ENCODE measurements around the gene GNAI2.
A peak's percentile ranks its signal among the peaks of the same experiment; 100 is the strongest.
"Not testable (repeated sequence)": the region's sequence is repeated elsewhere in the genome, so short reads cannot be mapped to it uniquely, and the experiment has no call there.

The GNAI2 gene

DNA sequence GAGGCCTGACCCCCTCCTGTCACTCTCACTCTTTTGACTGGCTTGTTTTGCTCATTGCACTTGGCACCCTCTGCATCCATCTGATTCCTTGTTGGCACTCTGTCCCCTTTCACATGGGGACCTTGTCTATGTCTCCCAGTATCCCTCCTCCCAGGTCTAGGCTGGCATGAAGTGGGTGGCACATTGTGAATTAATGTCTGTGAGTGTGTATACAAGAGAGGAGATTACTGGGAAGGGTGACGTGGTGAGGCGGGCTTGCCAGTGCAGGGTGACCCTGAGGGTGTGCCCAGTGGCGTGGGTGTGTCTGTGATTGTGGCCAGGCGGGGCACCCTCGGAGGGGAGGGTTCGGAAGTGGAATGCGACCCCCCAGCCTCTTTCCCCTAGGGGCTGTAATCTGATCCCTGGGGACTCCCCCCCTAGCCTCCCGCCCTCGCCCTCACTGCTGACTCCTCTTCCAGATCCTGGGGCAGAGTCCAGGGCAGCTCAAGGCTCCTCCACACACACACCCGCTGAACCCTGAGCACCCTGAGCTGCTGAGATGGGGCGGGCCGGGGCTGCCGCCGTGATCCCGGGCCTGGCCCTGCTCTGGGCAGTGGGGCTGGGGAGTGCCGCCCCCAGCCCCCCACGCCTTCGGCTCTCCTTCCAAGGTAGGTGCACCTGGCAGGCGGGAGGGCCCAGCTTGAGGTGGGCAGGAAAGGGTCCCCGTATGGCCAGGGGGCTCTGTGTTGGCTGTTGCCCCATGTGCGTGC lies 32.9 kb downstream of the GNAI2 start, which contains the start of gene SEMA3B:
Gene SEMA3B, plus strand, starts transcription at position 445 of the 749 bp plus-strand sequence. Its CDS starts 94 bp downstream, at position 539.
- H3K9me3 ChIP-seq (ENCODE audit: control insufficient read depth, low read length) = no peaks in the 10 kb centered on the region
- H3K4me1 ChIP-seq (ENCODE audit: control insufficient read depth, insufficient read depth, low read length, poor library complexity, severe bottlenecking) = peaks cover 8% of the 10 kb centered on the region
- H3K36me3 ChIP-seq (ENCODE audit: control insufficient read depth, insufficient read depth, low read length) = no peaks in the 10 kb centered on the region
- peaks cover 14% of the 10 kb centered on the region for H3K27me3 ChIP-seq (replicated peaks; ENCODE audit: control insufficient read depth, insufficient read depth, low read length, poor library complexity, severe bottlenecking)
- no peak for DNase-seq
- H3K27ac ChIP-seq (ENCODE audit: insufficient read depth, low read length, poor library complexity, severe bottlenecking) = no peak within 1 kb of the TSS
- no peak within 1 kb of the TSS for H3K4me3 ChIP-seq (ENCODE audit: insufficient read depth, low read depth, low read length, poor library complexity, severe bottlenecking)

- Histone ChIP-seq H3K27me3 (replicated peaks; ENCODE audit: control insufficient read depth, insufficient read depth, low read length, poor library complexity, severe bottlenecking) (peaks cover 18% of the 10 kb centered on the region), H3K36me3 (ENCODE audit: control insufficient read depth, insufficient read depth, low read length) (no peaks in the 10 kb centered on the region), H3K27ac (ENCODE audit: insufficient read depth, low read length, poor library complexity, severe bottlenecking) (no peak overlapping the region), H3K9me3 (ENCODE audit: control insufficient read depth, low read length) (no peaks in the 10 kb centered on the region), H3K4me1 (ENCODE audit: control insufficient read depth, insufficient read depth, low read length, poor library complexity, severe bottlenecking) (peaks cover 13% of the 10 kb centered on the region), H3K4me3 (ENCODE audit: insufficient read depth, low read depth, low read length, poor library complexity, severe bottlenecking) (no peak overlapping the region)
- no peak for DNase-seq
Observed at GRCh38 chr3:50269460-50269859, 33.5 kb downstream of the GNAI2 start.

DNA sequence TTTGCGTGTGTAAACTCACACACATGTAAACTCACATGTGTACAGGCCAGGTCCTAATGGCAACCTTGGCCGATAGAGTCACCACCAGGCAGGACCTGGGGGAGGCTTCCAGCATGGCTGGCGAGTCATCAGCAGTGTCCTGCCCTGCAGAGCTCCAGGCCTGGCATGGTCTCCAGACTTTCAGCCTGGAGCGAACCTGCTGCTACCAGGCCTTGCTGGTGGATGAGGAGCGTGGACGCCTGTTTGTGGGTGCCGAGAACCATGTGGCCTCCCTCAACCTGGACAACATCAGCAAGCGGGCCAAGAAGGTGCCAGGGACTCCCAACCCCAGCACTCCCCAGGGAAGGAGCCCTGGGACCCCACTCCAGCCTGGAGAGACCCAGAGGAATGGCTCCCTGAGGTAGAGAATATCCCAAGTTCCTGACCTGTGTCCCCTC lies 34.0 kb downstream of the GNAI2 start:
- H3K9me3 ChIP-seq (ENCODE audit: control insufficient read depth, low read length) = no peaks in the 10 kb centered on the region
- peaks cover 23% of the 10 kb centered on the region for H3K27me3 ChIP-seq (replicated peaks; ENCODE audit: control insufficient read depth, insufficient read depth, low read length, poor library complexity, severe bottlenecking)
- no peaks in the 10 kb centered on the region for H3K36me3 ChIP-seq (ENCODE audit: control insufficient read depth, insufficient read depth, low read length)
- H3K27ac ChIP-seq (ENCODE audit: insufficient read depth, low read length, poor library complexity, severe bottlenecking) = no peak overlapping the region
- peaks cover 14% of the 10 kb centered on the region for H3K4me1 ChIP-seq (ENCODE audit: control insufficient read depth, insufficient read depth, low read length, poor library complexity, severe bottlenecking)
- DNase-seq = no peak
- no peak overlapping the region for H3K4me3 ChIP-seq (ENCODE audit: insufficient read depth, low read depth, low read length, poor library complexity, severe bottlenecking)

GRCh38 chr3:50270422-50271224 lies 34.6 kb downstream of the GNAI2 start:
- H3K36me3 ChIP-seq (ENCODE audit: control insufficient read depth, insufficient read depth, low read length) = no peaks in the 10 kb centered on the region
- peaks cover 29% of the 10 kb centered on the region for H3K27me3 ChIP-seq (replicated peaks; ENCODE audit: control insufficient read depth, insufficient read depth, low read length, poor library complexity, severe bottlenecking)
- no peaks in the 10 kb centered on the region for H3K9me3 ChIP-seq (ENCODE audit: control insufficient read depth, low read length)
- DNase-seq = no peak
- no peak overlapping the region for H3K27ac ChIP-seq (ENCODE audit: insufficient read depth, low read length, poor library complexity, severe bottlenecking)
- H3K4me1 ChIP-seq (ENCODE audit: control insufficient read depth, insufficient read depth, low read length, poor library complexity, severe bottlenecking) = peaks cover 21% of the 10 kb centered on the region
- no peak overlapping the region for H3K4me3 ChIP-seq (ENCODE audit: insufficient read depth, low read depth, low read length, poor library complexity, severe bottlenecking)

- peaks cover 29% of the 10 kb centered on the region for H3K4me1 ChIP-seq (ENCODE audit: control insufficient read depth, insufficient read depth, low read length, poor library complexity, severe bottlenecking)
- no peaks in the 10 kb centered on the region for H3K9me3 ChIP-seq (ENCODE audit: control insufficient read depth, low read length)
- H3K27me3 ChIP-seq (replicated peaks; ENCODE audit: control insufficient read depth, insufficient read depth, low read length, poor library complexity, severe bottlenecking) = peaks cover 37% of the 10 kb centered on the region
- no peak for DNase-seq
- no peak overlapping the region for H3K27ac ChIP-seq (ENCODE audit: insufficient read depth, low read length, poor library complexity, severe bottlenecking)
- no peak overlapping the region for H3K4me3 ChIP-seq (ENCODE audit: insufficient read depth, low read depth, low read length, poor library complexity, severe bottlenecking)
- no peaks in the 10 kb centered on the region for H3K36me3 ChIP-seq (ENCODE audit: control insufficient read depth, insufficient read depth, low read length)
Observed at GRCh38 chr3:50271314-50271936, 35.4 kb downstream of the GNAI2 start.

DNA sequence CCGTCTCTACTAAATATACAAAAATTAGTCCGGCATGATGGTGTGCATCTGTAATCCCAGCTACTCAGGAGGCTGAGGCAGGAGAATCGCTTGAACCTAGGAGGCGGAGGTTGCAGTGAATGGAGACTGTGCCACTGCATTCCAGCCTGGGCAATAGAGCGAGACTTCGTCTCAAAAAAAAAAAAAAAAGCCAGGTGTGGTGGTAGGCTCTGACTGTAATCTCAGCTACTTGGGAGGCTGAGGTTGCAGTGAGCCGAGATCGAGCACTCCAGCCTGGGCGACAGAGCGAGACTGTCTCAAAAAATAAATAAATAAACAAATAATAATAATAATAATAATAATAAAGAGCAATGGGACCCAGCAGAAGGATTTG lies 36.5 kb downstream of the GNAI2 start:
- peaks cover 31% of the 10 kb centered on the region for H3K4me1 ChIP-seq (ENCODE audit: control insufficient read depth, insufficient read depth, low read length, poor library complexity, severe bottlenecking)
- not testable (repeated sequence) for H3K9me3 ChIP-seq (ENCODE audit: control insufficient read depth, low read length); H3K4me3 ChIP-seq (ENCODE audit: insufficient read depth, low read depth, low read length, poor library complexity, severe bottlenecking); H3K27ac ChIP-seq (ENCODE audit: insufficient read depth, low read length, poor library complexity, severe bottlenecking); DNase-seq; H3K36me3 ChIP-seq (ENCODE audit: control insufficient read depth, insufficient read depth, low read length)
- peaks cover 36% of the 10 kb centered on the region for H3K27me3 ChIP-seq (replicated peaks; ENCODE audit: control insufficient read depth, insufficient read depth, low read length, poor library complexity, severe bottlenecking)

DNA sequence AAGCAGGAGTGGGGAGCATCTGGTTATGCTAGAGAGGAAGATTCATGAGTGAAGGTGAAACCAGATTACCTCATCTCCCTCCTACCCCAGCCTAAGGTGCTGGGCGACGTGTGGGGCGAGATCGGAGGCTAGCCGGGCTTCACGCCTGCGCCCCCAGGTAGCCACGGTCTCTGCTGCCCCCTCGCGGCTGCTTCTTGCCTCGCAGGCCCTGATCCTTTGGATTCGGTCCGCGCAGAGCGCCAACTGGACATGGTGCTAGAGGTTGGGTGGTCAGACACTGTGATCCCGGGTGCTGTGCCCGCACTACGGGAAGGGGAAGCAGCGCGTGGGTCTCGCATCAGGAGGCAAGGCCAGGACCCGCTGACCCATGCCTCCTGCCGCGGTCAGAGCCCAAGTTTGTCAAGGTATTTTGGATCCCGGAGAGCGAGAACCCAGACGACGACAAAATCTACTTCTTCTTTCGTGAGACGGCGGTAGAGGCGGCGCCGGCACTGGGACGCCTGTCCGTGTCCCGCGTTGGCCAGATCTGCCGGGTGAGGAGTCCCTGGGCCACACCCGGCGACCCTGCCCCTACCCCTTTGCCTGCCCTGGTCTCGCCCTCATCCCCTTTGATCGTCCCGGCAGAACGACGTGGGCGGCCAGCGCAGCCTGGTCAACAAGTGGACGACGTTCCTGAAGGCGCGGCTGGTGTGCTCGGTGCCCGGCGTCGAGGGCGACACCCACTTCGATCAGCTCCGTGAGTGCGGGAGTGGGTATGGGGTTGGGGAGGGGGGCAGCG lies 37.1 kb downstream of the GNAI2 start:
- no peaks in the 10 kb centered on the region for H3K9me3 ChIP-seq (ENCODE audit: control insufficient read depth, low read length)
- DNase-seq = peak; percentile 63 to 80 (median 73)
- H3K4me3 ChIP-seq (ENCODE audit: insufficient read depth, low read depth, low read length, poor library complexity, severe bottlenecking) = peak overlapping the region; percentile 23
- H3K36me3 ChIP-seq (ENCODE audit: control insufficient read depth, insufficient read depth, low read length) = no peaks in the 10 kb centered on the region
- peaks cover 36% of the 10 kb centered on the region for H3K27me3 ChIP-seq (replicated peaks; ENCODE audit: control insufficient read depth, insufficient read depth, low read length, poor library complexity, severe bottlenecking)
- H3K4me1 ChIP-seq (ENCODE audit: control insufficient read depth, insufficient read depth, low read length, poor library complexity, severe bottlenecking) = peaks cover 31% of the 10 kb centered on the region
- no peak overlapping the region for H3K27ac ChIP-seq (ENCODE audit: insufficient read depth, low read length, poor library complexity, severe bottlenecking)

DNA sequence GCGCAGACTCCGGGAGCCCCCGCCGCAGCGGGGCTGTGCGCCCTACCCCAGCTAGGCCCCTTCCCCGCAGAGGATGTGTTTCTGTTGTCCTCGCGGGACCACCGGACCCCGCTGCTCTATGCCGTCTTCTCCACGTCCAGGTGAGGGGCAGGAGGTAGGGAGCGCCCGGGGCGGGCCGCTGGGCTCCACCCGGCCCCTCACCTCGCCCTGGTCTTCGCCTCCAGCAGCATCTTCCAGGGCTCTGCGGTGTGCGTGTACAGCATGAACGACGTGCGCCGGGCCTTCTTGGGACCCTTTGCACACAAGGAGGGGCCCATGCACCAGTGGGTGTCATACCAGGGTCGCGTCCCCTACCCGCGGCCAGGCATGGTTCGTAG lies 37.7 kb downstream of the GNAI2 start:
- Histone ChIP-seq H3K9me3 (ENCODE audit: control insufficient read depth, low read length) (no peaks in the 10 kb centered on the region), H3K4me1 (ENCODE audit: control insufficient read depth, insufficient read depth, low read length, poor library complexity, severe bottlenecking) (peaks cover 31% of the 10 kb centered on the region), H3K36me3 (ENCODE audit: control insufficient read depth, insufficient read depth, low read length) (no peaks in the 10 kb centered on the region), H3K27ac (ENCODE audit: insufficient read depth, low read length, poor library complexity, severe bottlenecking) (no peak overlapping the region), H3K27me3 (replicated peaks; ENCODE audit: control insufficient read depth, insufficient read depth, low read length, poor library complexity, severe bottlenecking) (peaks cover 36% of the 10 kb centered on the region), H3K4me3 (ENCODE audit: insufficient read depth, low read depth, low read length, poor library complexity, severe bottlenecking) (no peak overlapping the region)
- DNase-seq = no peak

DNA sequence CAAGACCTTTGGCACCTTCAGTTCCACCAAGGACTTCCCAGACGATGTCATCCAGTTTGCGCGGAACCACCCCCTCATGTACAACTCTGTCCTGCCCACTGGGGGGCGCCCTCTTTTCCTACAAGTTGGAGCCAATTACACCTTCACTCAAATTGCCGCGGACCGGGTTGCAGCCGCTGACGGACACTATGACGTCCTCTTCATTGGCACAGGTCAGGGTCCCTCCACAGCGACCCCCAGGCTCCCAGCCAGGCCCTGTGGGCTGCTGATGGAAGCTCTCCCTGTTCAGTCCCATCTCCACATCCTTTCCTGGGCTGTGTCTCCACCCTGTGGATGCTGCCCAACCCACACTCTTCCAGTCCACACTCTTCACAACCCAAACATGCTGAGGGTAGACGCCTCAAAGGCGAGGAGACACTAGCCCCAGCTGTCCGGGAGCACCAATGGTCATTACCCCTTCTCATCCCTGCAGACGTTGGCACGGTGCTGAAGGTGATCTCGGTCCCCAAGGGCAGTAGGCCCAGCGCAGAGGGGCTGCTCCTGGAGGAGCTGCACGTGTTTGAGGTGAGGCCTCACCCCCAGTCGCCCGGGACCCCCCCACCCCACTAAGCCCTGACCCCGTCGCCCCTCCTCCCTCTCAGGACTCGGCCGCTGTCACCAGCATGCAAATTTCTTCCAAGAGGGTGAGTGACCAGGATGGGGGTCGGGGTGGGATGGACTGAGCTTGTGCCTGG lies 38.5 kb downstream of the GNAI2 start:
- Histone ChIP-seq H3K4me1 (ENCODE audit: control insufficient read depth, insufficient read depth, low read length, poor library complexity, severe bottlenecking) (peaks cover 31% of the 10 kb centered on the region), H3K27me3 (replicated peaks; ENCODE audit: control insufficient read depth, insufficient read depth, low read length, poor library complexity, severe bottlenecking) (peaks cover 36% of the 10 kb centered on the region), H3K9me3 (ENCODE audit: control insufficient read depth, low read length) (no peaks in the 10 kb centered on the region), H3K4me3 (ENCODE audit: insufficient read depth, low read depth, low read length, poor library complexity, severe bottlenecking) (no peak overlapping the region), H3K36me3 (ENCODE audit: control insufficient read depth, insufficient read depth, low read length) (no peaks in the 10 kb centered on the region), H3K27ac (ENCODE audit: insufficient read depth, low read length, poor library complexity, severe bottlenecking) (no peak overlapping the region)
- peak; percentile 42 to 50 (median 44) for DNase-seq
